HG03354 (cell line): ENCODE measurements around the gene B4GAT1.
"Not testable (repeated sequence)": the region's sequence is repeated elsewhere in the genome, so short reads cannot be mapped to it uniquely, and the experiment has no call there.

ENCODE experiments used
- ATAC-seq: cut with Tn5 transposase; IDR thresholded peaks from one replicate; pipeline ENCODE4 v1.9.1; 2021; ENCODE audit warnings: mild to moderate bottlenecking; ENCODE audit not compliant: unreplicated experiment, poor library complexity, severe bottlenecking

Gene B4GAT1

GRCh38 chr11:66363805-66364535, 16.5 kb upstream of the B4GAT1 start:
- ATAC-seq, result no peak

- ATAC-seq, result no peak
Observed at GRCh38 chr11:66363187-66363601, 15.8 kb upstream of the B4GAT1 start.

GRCh38 chr11:66362481-66363147, 15.2 kb upstream of the B4GAT1 start:
- ATAC-seq, result no peak

- ATAC-seq, result no peak
Observed at GRCh38 chr11:66361502-66361941, 14.1 kb upstream of the B4GAT1 start.

- no peak for ATAC-seq
Observed at GRCh38 chr11:66360406-66361073, 13.1 kb upstream of the B4GAT1 start.

- no peak for ATAC-seq
Observed at GRCh38 chr11:66359662-66360087, 12.2 kb upstream of the B4GAT1 start.

- not testable (repeated sequence) for ATAC-seq
Observed at GRCh38 chr11:66350560-66351235, 3.3 kb upstream of the B4GAT1 start.

- ATAC-seq, result no peak
Observed at GRCh38 chr11:66349084-66349386, 1.6 kb upstream of the B4GAT1 start.

- no peak for ATAC-seq
Observed at GRCh38 chr11:66346476-66347424, 679 bp downstream of the B4GAT1 start.

GRCh38 chr11:66345316-66345649, 2.1 kb downstream of the B4GAT1 start:
- ATAC-seq, result peak; percentile 17

GRCh38 chr11:66344550-66345315, 2.7 kb downstream of the B4GAT1 start, which contains the start of gene BRMS1:
TSS of gene BRMS1 (minus strand) at chr11:66345104. CDS start at chr11:66342234, 2,870 bp downstream.
- peak; percentile 70 for ATAC-seq

- ATAC-seq, result no peak
Observed at GRCh38 chr11:66343176-66343575, 4.3 kb downstream of the B4GAT1 start.

- ATAC-seq, result no peak
Observed at GRCh38 chr11:66341502-66342126, 5.8 kb downstream of the B4GAT1 start.

GRCh38 chr11:66340596-66341501, 6.6 kb downstream of the B4GAT1 start:
- ATAC-seq, result no peak

GRCh38 chr11:66339686-66340483, 7.5 kb downstream of the B4GAT1 start:
- no peak for ATAC-seq

GRCh38 chr11:66339162-66339675, 8.2 kb downstream of the B4GAT1 start:
- ATAC-seq, result no peak
